ENCODE results near the gene SLC35G2.
"Not testable (repeated sequence)": the region's sequence is repeated elsewhere in the genome, so short reads cannot be mapped to it uniquely, and the experiment has no call there.

Gene SLC35G2

GRCh38 chr3:136818769-136819391 is at the start of gene SLC35G2:
TSS of gene SLC35G2 (plus strand) at chr3:136819126. CDS start at chr3:136854461, 35,335 bp downstream.
- peak; percentile 22 for DNase-seq (ENCODE audit: low read depth)

DNA sequence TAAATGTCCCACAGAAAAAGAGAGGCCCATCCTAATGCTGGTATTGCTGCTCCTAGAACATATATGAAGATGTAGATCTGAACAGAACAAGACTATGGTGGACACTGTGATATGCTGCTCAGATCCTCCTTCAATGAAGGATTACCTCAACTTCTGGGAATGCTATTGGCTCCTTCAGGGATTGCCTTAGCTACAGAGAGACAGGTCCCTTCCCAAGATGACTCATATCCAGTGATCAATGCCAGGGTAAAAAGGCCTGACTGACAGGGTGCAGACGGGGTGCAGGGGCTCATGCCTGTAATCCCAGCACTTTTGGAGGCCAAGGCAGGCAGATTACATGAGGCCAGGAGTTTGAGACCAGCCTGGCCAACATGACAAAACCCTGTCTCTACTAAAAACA is 46.2 kb upstream of the SLC35G2 start:
- no peak for DNase-seq (ENCODE audit: low read depth)

DNA sequence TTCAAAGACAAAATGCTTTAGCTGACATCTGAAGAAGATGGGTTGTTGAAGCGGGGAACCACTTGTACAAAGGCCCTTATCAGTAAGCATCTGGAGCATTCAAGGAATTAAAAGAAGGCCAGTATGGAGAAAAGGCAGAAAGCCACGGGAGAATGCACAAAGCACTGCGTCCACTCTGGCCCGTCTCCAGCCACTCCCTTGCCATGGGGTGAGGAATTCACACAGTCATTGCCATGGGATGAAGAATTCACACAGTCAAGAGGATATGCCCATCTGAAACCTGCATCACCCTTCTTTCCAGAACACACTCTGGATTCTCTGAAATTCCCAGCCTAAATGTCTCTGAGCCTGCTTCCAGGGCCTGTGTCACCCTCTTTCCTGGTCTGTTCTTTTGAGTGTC is 40.1 kb upstream of the SLC35G2 start:
- DNase-seq (ENCODE audit: low read depth): no peak

- DNase-seq (ENCODE audit: low read depth): no peak
These were observed 38.2 kb upstream of the SLC35G2 start for GRCh38 chr3:136780741-136781140.

- no peak for DNase-seq (ENCODE audit: low read depth)
These were observed 35.2 kb upstream of the SLC35G2 start for GRCh38 chr3:136783708-136784191.

DNA sequence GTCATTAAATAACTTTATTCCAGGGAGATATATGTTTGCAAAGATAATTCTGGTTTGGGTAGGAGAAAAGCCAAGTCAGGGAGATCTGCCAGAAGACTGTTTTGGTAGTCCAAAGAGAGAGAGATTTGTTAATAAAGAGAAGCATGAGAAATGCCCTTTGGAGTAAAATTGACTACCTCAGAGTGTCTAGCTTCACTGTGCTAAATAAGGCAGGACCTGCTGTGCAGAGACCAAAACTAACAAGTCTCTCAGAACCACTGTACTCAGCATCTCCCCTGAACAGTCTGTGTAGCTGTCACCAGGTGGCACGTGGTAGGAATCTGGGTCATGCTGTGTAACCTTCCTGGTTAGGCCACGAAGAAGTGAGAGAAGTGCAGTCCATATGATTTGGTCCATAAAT is 31.6 kb upstream of the SLC35G2 start:
- no peak for DNase-seq (ENCODE audit: low read depth)

- DNase-seq (ENCODE audit: low read depth): no peak
These were observed 30.8 kb upstream of the SLC35G2 start for GRCh38 chr3:136788154-136788553.

- DNase-seq (ENCODE audit: low read depth): no peak
These were observed 28.9 kb upstream of the SLC35G2 start for GRCh38 chr3:136789976-136790375.

GRCh38 chr3:136790786-136791185 is 28.1 kb upstream of the SLC35G2 start:
- no peak for DNase-seq (ENCODE audit: low read depth)

GRCh38 chr3:136792556-136793330 is 26.2 kb upstream of the SLC35G2 start:
- DNase-seq (ENCODE audit: low read depth): no peak

DNA sequence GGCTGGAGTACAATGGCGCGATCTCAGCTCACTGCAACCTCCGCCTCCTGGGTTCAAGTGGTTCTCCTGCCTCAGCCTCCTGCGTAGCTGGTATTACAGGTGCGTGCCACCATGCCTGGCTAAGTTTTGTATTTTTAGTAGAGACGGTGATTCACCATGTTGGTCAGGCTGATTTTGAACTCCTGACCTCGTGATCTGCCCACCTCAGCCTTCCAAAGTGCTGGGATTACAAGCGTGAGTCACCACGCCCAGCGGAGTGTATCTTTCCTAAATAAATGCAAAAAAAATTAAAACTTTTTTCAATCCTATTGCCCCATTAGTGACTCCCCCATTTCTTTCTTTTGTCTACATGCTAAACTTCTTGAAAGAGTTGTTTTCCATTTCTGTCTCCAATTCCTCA is 17.8 kb upstream of the SLC35G2 start:
- not testable (repeated sequence) for DNase-seq (ENCODE audit: low read depth)

DNA sequence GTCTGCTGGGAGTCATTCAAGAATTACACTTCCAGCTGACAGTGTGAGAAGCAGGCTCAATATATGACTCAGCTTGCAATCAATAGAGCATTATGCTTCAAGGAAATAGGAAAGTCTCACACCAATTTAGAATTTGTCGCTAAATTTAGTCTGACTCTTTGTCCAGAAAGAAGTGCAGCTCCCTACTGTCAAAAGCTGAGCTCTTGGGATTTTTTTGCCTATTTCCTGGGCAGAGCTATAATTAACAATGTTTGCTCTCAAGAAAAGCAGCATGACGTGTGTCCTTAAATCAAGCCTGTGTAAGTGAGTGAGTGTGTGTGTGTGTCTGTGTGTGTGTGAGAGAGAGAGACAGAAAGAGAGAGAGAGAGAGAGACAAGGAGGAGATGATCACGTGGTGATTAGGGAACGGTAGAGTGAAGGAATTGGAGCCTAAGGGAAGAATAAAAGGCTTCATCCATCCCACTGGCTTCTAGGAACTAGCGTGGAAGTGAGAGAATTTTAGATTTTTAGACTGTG is 16.4 kb upstream of the SLC35G2 start:
- DNase-seq (ENCODE audit: low read depth): no peak

DNA sequence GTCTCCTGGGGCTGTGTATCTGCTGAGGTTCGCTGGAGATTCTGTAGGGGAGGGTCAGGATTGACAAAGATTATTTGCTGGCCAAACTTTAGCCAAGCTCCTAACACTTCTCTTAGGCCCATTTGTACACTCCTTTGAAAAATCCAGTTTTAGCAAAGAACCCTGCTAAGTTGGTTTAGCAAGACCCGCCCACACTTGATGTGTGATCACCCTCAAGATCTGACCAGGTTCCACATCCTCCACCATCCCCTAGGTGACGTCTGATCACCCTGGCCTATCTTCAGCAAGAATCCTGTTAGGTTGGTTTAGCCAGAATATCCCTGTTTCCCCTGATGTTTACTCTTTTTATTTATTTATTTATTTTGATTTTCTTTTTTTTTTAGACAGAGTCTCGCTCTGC is 14.8 kb upstream of the SLC35G2 start:
- DNase-seq (ENCODE audit: low read depth): no peak

GRCh38 chr3:136804813-136805212 is 14.1 kb upstream of the SLC35G2 start:
- DNase-seq (ENCODE audit: low read depth): no peak

GRCh38 chr3:136805795-136806194 is 13.1 kb upstream of the SLC35G2 start:
- no peak for DNase-seq (ENCODE audit: low read depth)

DNA sequence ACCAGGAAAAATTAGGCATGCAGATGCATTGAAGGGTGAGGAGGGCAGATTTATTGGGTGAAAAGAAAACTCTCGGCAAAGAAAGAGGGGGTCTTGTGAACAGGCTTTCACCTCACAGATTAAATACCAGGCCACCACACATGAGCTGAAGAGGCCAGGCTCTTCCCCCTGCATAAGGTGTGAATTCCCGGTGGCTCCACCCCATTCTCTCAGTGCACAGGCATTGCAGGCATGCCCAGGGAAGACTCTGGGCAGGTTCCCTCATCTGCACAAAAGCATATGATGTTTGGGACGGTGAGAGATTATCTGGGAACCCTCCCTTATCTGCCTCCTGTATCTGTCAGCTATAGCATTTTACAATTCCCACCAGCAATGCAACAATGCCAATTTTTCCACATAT is 7.2 kb upstream of the SLC35G2 start:
- no peak for DNase-seq (ENCODE audit: low read depth)

GRCh38 chr3:136817448-136817847 is 1.5 kb upstream of the SLC35G2 start:
- no peak for DNase-seq (ENCODE audit: low read depth)

DNA sequence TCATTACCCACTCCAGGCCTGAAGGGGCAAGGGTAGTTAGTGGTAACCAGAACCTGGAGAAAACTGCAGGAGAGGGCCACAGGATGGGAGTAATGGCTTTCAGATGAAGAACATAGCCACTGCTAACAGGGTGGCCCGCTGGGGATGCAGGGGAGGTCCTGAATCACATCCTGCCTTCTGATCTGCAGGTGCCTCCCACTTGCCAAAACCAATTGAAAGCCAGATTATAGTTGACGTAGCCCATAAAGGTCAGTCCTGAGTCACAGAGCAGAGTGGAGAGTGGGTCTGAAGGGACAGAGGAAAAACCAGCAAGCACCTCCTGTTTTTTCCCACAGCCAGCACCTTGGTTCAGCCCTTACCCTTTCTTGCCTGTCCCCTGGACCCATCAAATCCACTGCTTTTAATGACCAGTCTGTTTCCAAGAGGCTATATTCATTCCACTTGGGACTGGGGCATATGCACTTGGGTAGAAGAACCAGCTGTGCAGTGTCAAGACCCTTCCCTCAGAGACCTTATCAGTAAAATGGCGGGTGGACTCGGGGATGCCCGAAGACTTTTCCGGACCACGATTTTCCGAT is 646 bp upstream of the SLC35G2 start:
- DNase-seq (ENCODE audit: low read depth): peak; percentile 32

DNA sequence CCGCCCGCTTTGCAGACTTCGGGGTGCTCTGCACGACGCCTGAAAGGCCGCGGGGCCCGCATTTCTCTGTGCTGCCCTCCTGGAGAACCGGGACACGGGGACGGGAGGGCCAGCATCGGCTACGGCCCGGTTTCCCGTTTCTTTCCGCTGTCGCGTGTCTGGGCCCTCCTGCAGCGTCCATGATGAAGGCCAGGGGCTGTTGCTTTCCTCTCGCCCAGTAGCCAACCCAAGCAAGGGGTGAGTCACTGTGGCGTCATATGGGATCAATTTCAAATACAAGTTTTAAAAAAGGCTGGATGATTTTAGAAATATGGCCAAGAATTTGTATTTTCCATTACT is 435 bp downstream of the SLC35G2 start:
- DNase-seq (ENCODE audit: low read depth): no peak

- DNase-seq (ENCODE audit: low read depth): peak; percentile 14
These were observed 1.1 kb downstream of the SLC35G2 start for GRCh38 chr3:136819731-136820679.

DNA sequence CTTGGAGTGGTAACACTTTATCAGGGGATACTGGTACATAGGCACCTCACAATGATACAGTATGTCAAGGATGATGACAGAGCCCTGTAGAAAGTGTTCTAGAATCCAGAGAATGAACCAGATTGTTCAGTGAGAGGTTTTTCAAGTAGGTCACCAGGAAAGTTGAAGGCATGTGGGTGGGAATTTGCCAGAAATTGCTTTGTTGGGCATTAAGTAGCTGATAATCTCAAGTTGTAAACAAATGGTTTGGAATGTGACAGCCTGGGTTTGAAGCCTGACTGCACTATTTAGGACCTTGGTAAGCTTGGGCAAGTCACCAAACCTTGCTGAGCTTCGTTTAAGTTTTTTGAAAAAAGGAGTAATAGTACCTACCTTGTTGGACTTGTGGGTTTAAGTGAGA is 12.5 kb downstream of the SLC35G2 start:
- DNase-seq (ENCODE audit: low read depth): no peak

All from activated gamma-delta T cell treated with anti-CD3 and anti-CD28 coated beads, Interleukin-2, amount 50 U/mL, for 16 hours (primary cell).